ENCODE data around the gene NTN1.

Gene NTN1

GRCh38 chr17:9038380-9038779 lies 17.1 kb downstream of the NTN1 start:
- no peak for DNase-seq

DNA sequence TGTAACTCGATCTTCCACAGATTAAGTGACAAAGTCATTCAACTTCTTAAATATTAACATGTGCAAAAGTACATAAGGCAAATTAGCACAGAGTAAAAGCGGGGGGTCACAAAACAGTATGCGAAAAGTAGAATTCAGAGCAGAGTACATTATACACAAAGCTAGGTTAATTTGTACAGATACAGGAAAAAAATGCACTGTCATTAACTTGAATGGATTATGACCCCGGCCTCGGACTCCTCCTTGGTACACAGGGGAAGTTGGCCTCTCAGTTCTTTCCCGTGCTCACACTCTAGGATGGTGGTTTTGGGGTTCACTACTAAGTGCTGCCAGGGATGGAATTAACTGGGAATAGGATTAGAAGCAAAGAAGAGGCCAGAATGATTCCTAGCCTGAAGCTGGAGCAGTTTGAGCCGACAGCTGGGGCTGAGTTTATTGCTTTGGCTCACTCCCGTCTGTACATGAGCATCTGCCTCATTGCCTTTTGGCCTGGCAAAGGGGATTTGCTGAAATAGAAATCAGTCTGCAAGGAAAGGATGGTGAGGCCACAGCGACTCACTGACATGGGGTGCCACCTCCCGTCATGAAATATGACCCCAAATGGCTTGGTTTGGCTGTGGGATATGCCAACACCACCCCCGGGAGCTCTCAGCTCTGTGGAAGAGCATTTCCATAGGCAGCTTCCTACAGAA lies 23.6 kb downstream of the NTN1 start:
- DNase-seq = peak; percentile 13

DNA sequence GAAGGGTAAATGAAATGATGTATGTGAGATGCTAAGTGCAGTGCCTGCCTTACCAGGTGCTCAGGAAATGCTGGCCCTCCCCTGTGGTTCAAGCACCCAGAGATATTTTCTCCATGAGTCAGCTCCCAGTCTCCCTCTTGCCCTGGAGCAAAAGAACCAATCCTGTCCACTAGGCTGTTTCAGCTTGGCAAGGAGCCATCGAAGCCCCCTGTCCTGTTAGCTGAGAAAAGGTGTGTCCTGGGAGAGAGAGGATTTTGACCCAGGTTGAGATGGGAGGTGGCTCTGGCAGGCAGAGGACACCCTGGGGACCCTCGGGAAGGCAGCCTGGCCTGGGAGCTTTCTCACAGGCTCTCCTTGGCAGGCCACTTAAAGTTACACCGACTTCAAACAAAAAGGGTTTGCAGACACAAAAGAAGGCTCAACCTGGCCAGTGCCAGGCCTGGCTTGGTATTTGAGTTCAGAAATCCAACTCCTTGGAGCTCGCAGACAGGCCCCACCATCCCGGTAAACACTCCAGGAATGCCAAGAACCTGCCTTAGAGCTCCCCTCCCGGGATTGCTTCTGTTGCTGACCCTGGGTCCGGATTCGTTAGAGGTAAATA lies 29.6 kb downstream of the NTN1 start:
- DNase-seq = no peak

DNA sequence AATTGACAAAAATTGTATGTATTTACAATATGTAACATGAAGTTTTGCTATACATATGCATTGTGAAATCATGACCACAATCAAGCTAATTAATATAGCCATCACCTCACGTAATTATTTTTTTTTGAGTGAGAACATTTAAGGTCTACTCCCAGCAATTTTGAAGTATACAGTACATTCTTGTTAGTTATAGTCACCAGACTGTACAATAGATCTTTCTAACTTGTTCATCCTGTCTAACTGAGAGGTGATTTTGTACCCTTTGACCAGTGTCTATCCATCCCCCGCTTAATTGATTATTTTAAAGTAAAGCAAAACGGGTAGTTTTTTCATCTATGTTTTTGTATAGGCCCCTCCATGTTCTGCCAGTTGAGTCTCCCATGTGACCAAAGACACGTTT lies 30.3 kb downstream of the NTN1 start:
- DNase-seq = no peak

DNA sequence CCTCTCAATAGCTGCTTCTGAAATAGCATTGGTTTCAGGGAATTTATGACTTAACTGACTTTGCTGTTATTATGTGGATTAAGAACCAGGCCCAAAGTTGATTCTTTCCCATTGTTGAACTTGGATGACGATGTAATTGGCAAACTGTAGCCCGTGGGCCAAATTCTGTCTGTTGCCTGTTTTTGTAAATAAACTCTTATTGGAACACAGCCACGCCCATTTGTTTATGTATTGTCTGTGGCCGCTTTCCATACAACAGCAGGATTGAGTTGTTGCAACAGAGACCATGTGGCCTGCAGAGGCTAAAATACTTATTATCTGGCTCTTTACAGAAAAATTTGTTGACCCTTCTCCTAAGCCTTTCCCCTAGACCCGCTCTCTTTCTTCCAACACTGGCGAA lies 31.6 kb downstream of the NTN1 start:
- no peak for DNase-seq

DNA sequence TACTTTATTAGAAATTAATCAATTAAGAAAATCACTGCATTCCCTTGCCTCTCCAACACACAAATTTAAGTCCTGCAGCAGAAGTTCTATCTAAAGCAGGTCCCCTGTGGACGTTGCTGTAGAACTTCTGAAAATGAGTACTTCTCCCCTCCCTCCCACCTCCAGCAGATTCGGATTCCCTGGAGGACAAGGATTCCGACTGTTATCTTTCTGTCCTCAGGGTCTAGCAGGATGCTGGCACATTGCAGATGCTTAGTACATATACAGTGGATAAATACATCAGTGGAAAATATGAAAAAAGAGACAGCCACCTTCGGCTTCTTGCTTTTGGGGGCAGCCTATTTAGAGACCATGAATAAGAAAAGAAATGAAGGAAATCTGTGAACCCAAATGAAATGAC lies 32.1 kb downstream of the NTN1 start:
- DNase-seq = no peak

- DNase-seq = no peak
These were observed 33.0 kb downstream of the NTN1 start for GRCh38 chr17:9054126-9054975.

DNA sequence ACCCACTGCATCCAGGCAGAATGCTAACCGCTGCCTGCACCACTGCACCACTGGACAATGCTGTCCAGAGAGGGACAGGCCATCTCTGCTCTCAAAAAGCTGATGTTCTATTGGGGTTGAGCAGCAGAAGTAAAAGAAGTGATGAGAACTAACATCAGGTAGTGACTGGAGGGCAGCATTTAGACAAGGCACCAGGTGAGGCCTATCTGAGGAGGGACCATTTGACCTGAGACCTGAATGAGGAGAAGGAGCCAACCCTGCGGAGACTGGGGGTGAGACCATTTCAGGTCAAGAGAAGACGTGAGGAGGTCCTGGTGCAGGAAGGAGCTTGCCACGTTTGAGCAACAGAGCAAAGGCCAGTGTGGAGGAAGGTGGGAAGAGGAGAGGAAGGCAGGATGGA lies 34.0 kb downstream of the NTN1 start:
- DNase-seq = no peak

DNA sequence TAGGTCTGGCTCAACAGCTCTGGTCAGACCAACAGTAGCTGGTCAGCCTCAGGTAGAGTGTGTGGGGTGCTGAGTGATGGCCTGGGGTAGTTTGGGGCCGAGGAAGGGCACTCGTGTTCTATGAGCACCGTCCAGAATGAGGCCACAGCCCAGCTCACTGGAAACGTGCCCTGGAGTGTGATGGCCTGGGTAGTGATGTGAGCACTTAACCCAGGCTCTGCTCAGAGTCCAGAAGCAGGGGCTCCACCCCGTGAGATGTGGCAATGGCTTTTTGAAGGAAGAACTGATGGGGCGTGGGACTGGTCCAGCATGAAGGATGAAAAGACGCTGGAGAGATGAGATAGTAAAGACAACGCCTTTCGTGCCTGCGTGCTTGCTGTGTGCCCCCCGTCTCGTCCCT lies 35.3 kb downstream of the NTN1 start:
- DNase-seq = no peak

GRCh38 chr17:9057310-9057709 lies 36.0 kb downstream of the NTN1 start:
- no peak for DNase-seq

DNA sequence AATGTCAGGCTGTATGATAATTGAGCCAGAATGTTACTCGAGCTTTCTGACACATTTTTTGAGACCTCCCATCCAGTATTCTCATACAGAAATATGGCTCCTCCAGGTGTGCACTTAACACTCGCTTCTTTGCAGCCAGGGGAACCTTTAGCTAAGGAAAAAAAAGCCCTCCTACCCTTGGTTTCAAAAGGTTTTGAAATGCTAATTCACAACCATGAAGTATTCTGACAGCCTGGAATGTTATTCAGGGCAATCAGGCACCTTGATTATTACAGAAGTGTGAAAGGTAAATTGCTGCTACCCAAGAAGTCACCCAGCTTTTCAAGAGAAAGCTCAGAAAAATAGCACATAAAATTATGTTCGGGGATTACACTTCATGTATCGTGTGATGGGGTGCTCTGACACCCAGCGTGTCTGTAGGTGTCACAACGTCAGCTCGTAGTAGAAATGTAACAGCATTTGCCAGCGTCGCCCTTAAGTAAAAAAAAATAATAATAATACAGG lies 41.1 kb downstream of the NTN1 start:
- DNase-seq = no peak

DNA sequence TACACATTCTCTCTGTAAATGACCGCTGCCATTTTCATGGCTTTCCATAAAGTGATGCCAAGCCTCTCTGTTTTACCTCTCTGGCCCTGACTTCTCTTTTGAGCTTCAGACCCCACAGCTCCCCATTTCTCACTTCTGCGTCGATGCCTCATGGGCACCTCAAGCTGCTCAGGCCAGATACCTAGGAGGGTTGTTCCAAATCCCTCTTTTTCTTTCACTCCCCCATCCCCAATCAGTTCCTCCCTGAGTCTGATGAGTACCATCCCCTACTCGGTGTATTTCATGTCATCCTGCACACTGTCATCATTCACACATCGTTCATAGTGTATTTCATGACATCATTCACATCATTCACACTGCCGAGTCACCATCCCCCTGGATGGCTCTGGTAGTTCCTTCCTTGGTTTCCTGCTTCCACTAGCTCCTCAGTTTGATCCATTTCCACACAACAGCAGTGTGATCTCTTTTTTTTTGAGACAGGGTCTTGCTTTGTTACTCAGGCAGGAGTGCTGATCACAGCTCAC lies 43.1 kb downstream of the NTN1 start:
- no peak for DNase-seq

- no peak for DNase-seq
These were observed 49.7 kb downstream of the NTN1 start for GRCh38 chr17:9071016-9071415.

- DNase-seq = no peak
These were observed 50.6 kb downstream of the NTN1 start for GRCh38 chr17:9071811-9072498.

- no peak for DNase-seq
These were observed 51.5 kb downstream of the NTN1 start for GRCh38 chr17:9072696-9073339.

- no peak for DNase-seq
These were observed 52.8 kb downstream of the NTN1 start for GRCh38 chr17:9074131-9074530.

DNA sequence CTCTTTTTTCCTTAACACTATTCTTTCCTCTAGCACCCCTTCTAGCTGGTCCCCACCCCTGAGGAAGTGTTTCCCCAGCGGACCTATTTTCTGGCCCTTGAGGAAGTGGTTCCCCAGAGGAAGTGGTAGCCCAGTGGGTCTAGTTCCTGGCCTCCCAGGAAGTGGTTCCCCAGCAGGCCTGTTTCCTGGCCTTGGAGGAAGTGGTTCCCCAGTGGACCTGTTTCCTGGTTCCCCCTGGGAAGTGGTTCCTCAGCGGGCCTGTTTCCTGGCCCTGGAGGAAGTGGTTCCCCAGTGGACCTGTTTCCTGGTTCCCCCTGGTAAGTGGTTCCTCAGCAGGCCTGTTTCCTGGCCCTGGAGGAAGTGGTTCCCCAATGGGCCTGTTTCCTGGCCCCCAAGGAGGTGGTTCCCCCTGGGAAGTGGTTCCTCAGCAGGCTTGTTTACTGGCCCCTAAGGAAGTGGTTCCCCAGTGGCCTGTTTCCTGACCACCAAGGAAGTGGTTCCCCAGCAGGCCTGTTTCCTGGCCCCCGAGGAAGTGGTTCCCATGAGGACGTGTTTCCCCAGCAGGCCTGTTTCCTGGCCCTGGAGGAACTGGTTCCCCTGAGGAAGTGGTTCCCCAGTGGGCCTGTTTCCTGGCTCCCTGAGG lies 58.3 kb downstream of the NTN1 start:
- DNase-seq = peak; percentile 69

GRCh38 chr17:9080296-9080914 lies 59.1 kb downstream of the NTN1 start:
- no peak for DNase-seq

DNA sequence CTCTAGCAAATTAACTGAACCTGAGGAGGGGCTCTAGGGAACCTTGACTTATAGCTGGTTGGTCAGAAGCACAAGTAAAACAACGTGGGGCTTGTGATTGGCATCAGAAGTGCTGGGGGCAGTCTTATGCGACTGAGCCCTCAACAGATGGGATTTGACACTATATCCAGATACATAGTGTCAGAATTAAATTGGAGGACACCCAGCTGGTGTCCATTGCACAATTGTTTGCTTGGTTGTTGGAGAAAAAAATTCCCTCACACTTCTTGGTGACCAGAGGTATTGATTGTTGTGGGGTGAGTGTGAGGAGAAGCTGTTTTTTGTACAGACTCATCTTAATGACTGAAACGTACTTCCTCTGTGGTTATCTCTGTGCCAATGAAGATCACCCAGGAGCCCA lies 59.7 kb downstream of the NTN1 start:
- no peak for DNase-seq

DNA sequence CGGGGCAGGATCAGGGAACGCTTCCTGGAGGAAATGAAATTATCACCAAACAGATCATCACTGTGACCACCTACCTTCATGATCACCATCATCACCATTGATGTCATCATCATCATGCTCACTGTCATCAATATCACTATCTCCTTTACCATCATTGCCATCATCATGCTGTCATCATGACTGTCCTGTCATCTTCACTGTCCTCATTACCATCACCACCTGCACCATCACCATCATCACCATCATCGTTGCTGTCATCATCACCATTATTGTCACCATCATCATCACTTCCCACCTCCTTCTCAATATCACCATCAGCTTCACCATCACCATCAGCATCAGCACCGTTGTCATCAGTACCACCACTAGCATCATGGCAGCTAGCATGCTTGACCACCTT lies 65.3 kb downstream of the NTN1 start:
- DNase-seq = no peak

GRCh38 chr17:9087921-9088320 lies 66.6 kb downstream of the NTN1 start:
- no peak for DNase-seq

Measured in activated CD8-positive, alpha-beta memory T cell treated with anti-CD3 and anti-CD28 coated beads for 24 hours (primary cell).